Pericardium fibroblast (primary cell): ENCODE results near the gene URB2. TPM values are rescaled to one million over a fixed set of nuclear protein-coding genes. Genes with fewer than 3 reads are reported as not detected.

Experiments used
- total RNA-seq: library from RNA; depleted of rRNA; stranded (reverse); fragments of >200 nt; gene quantifications from 2 replicates; pipeline ENCODE4 v1.2.3, GENCODE V29; 2015

URB2 gene
- total RNA-seq, result 4.8 and 5.8 TPM in 2 replicates

DNA sequence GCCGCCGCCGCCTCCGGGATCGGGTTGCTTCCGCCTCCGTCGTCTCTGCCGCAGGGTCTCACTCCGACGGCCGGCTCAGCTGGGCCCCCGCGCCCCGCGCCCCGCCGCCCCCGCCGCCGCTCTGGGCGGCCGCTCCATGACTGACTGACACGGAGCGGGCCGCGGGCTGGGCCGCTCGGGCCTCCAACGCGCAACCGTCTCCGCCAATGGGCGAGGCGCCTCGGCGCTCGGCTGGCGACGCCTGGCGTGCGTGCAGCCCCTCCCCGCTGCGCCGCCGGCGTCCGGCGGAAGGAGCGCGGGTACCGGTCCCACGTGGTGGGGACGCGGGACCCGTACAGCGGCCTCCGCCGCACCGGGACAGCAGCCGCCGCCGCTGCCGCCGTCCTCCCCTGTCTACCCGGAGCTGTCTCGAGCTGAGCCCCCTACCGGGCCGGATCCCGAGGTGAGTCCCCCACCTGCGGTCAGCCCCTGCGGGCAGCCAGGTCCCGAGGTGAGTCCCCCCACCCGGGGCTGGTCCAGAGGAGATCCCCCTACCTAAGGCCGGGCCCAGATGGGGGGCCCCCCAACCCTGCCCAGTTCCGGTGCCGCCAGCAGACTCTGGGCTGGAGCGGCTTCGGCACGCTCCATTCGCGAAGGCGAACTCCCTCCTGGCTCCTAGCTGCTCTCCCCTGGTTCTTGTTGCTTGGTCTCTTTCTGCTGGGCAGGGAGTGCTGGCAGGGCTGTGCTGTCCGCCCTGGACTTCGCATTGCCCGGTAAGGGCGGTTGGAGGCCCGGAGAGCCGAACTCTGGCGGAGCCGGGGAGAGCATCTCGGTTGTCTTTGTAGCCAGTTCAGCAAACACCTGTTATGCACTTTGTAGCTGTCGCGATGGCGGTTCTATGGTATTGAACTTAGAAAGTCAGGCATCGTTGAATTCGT lies at the start of gene URB2, which contains the start of gene TAF5L:
TSS of gene URB2 (plus strand) at position 333 of the 917 bp plus-strand sequence. CDS start 1,387 bp downstream, outside the sequence.
TSS of gene TAF5L (minus strand) at position 208 of the 917 bp plus-strand sequence. CDS start 11,640 bp downstream, outside the sequence.

Other genes starting within 250 kb of the URB2 start
- 9.8 TPM in 1 of 2 replicates, not detected in the other for gene ACTA1, start 192.2 kb upstream of the URB2 start, total RNA-seq
- 20.9 and 25.4 TPM in 2 replicates for gene NUP133, start 117.9 kb upstream of the URB2 start, total RNA-seq
- 13.5 and 15.2 TPM in 2 replicates for gene ABCB10, start 67.5 kb upstream of the URB2 start, total RNA-seq
- 8.9 and 10.5 TPM in 2 replicates for gene TAF5L, start 125 bp upstream of the URB2 start, total RNA-seq